Measurements from ENCODE around the gene PCDHB15.
A peak's percentile ranks its signal among the peaks of the same experiment; 100 is the strongest.
"Not testable (repeated sequence)": the region's sequence is repeated elsewhere in the genome, so short reads cannot be mapped to it uniquely, and the experiment has no call there.

PCDHB15 gene

DNA sequence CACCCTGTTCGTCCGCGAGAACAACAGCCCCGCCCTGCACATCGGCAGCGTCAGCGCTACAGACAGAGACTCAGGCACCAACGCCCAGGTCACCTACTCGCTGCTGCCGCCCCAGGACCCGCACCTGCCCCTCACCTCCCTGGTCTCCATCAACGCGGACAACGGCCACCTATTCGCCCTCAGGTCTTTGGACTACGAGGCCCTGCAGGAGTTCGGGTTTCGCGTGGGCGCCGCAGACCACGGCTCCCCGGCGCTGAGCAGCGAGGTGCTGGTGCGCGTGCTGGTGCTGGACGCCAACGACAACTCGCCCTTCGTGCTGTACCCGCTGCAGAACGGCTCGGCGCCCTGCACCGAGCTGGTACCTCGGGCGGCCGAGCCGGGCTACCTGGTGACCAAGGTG is 9.3 kb upstream of the PCDHB15 start:
- H2AFZ ChIP-seq (ENCODE audit: low read length); H2BK12ac ChIP-seq (ENCODE audit: low read length); H3K36me3 ChIP-seq (replicated peaks in 1 of 2; ENCODE audit: control insufficient read depth in 2 of 2, insufficient read depth in 2 of 2, low read length in 2 of 2); H2BK5ac ChIP-seq (ENCODE audit: low read length); H2BK120ac ChIP-seq (ENCODE audit: low read depth, low read length); H2BK15ac ChIP-seq (ENCODE audit: low read length); H2AK5ac ChIP-seq (ENCODE audit: low read depth, low read length); H3K27ac ChIP-seq (replicated peaks; ENCODE audit: low read length); H3K79me1 ChIP-seq (ENCODE audit: low read depth, low read length); H3K4ac ChIP-seq (ENCODE audit: low read length); H3K4me1 ChIP-seq (ENCODE audit: control insufficient read depth in 2 of 2, insufficient read depth in 1 of 2, low read depth in 1 of 2, low read length in 2 of 2); H4K8ac ChIP-seq (ENCODE audit: low read depth, low read length); DNase-seq (ENCODE audit: low spot score); H3K27me3 ChIP-seq (ENCODE audit: control insufficient read depth in 3 of 3, insufficient read depth in 3 of 3, low read depth in 1 of 3, low read length in 3 of 3); H3K23ac ChIP-seq (ENCODE audit: low read depth, low read length, poor library complexity); H4K91ac ChIP-seq (ENCODE audit: low read depth, low read length, poor library complexity); H3K14ac ChIP-seq (ENCODE audit: low read length); H3K4me3 ChIP-seq (ENCODE audit: low read length in 2 of 2); H3K4me2 ChIP-seq (ENCODE audit: insufficient read depth, low read length, poor library complexity, severe bottlenecking): not testable (repeated sequence)
- H3K9ac ChIP-seq (ENCODE audit: low read depth, low read length, poor library complexity): peak overlapping the region; percentile 44
- peaks cover 11 to 29% of the 10 kb centered on the region in 2 donors for H3K9me3 ChIP-seq (replicated peaks in 1 of 2; ENCODE audit: control insufficient read depth in 2 of 2, insufficient read depth in 1 of 2, low read depth in 1 of 2, low read length in 2 of 2)
- WGBS, 2 donors (ENCODE audit: extremely low coverage in 2 of 2, insufficient read length in 2 of 2, insufficient replicate concordance in 1 of 2): no CpG with 5 or more reads among the region's 40 CpGs
- peak overlapping the region; percentile 28 for H3K18ac ChIP-seq (ENCODE audit: low read length)

DNA sequence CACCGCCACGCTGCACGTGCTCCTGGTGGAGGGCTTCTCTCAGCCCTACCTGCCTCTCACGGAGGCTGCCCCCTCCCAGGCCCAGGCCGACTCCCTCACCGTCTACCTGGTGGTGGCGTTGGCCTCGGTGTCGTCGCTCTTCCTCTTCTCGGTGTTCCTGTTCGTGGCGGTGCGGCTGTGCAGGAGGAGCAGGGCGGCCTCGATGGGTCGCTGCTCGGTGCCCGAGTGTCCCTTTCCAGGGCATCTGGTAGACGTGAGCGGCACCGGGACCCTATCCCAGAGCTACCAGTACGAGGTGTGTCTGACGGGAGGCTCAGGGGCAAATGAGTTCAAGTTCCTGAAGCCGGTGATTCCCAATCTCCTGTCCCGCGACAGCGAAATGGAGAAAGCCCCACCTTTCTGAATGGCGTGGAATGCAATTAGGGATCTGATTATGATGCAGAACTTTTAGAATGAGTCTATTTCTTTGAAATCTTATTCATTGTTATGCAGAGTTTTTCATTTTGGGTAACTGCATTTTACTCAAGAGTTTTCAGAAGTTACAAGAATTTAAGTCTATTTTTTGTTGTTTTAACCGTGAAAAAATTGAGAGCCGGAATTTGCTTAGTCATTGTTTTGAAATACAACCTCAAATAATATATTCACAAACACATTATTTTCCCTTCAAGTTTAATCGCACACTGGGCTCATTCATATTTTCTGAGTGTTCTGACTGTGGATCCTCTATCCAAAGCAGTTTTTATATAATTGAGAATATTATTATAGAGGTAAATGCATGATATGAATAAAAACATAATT is 8.5 kb upstream of the PCDHB15 start:
- Histone ChIP-seq H3K4me2 (ENCODE audit: insufficient read depth, low read length, poor library complexity, severe bottlenecking) (no peak overlapping the region), H3K14ac (ENCODE audit: low read length) (no peak overlapping the region), H2AFZ (ENCODE audit: low read length) (no peak overlapping the region), H3K4ac (ENCODE audit: low read length) (no peak overlapping the region), H3K27ac (replicated peaks; ENCODE audit: low read length) (no peak overlapping the region), H2BK15ac (ENCODE audit: low read length) (no peak overlapping the region), H3K36me3 (replicated peaks in 1 of 2; ENCODE audit: control insufficient read depth in 2 of 2, insufficient read depth in 2 of 2, low read length in 2 of 2) (no peaks in the 10 kb centered on the region), H3K79me1 (ENCODE audit: low read depth, low read length) (peaks cover 3% of the 10 kb centered on the region), H3K9ac (ENCODE audit: low read depth, low read length, poor library complexity) (no peak overlapping the region), H3K9me3 (replicated peaks in 1 of 2; ENCODE audit: control insufficient read depth in 2 of 2, insufficient read depth in 1 of 2, low read depth in 1 of 2, low read length in 2 of 2) (peaks cover 16 to 31% of the 10 kb centered on the region in 2 donors), H3K4me3 (ENCODE audit: low read length in 2 of 2) (no peak overlapping the region), H3K4me1 (ENCODE audit: control insufficient read depth in 2 of 2, insufficient read depth in 1 of 2, low read depth in 1 of 2, low read length in 2 of 2) (no peaks in the 10 kb centered on the region), H3K18ac (ENCODE audit: low read length) (no peak overlapping the region), H3K27me3 (ENCODE audit: control insufficient read depth in 3 of 3, insufficient read depth in 3 of 3, low read depth in 1 of 3, low read length in 3 of 3) (no peaks in the 10 kb centered on the region), H2BK5ac (ENCODE audit: low read length) (no peak overlapping the region), H3K23ac (ENCODE audit: low read depth, low read length, poor library complexity) (no peak overlapping the region), H2BK12ac (ENCODE audit: low read length) (no peak overlapping the region), H4K91ac (ENCODE audit: low read depth, low read length, poor library complexity) (no peak overlapping the region), H2BK120ac (ENCODE audit: low read depth, low read length) (no peak overlapping the region), H2AK5ac (ENCODE audit: low read depth, low read length) (no peak overlapping the region), H4K8ac (ENCODE audit: low read depth, low read length) (no peak overlapping the region)
- no peak for DNase-seq (ENCODE audit: low spot score)
- no CpG with 5 or more reads among the region's 32 CpGs for WGBS, 2 donors (ENCODE audit: extremely low coverage in 2 of 2, insufficient read length in 2 of 2, insufficient replicate concordance in 1 of 2)

DNA sequence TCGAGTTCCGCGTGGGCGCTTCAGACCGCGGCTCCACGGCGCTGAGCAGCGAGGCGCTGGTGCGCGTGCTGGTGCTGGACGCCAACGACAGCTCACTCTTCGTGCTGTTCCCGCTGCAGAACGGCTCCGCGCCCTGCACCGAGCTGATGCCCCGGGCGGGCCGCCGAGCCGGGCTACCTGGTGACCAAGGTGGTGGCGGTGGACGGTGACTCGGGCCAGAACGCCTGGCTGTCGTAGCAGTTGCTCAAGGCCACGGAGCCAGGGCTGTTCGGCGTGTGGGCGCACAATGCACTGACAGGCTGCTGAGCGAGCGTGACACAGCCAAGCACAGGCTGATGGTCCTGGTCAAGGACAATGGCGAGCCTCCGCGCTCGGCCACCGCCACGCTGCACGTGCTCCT is 3.7 kb upstream of the PCDHB15 start:
- Histone ChIP-seq H3K14ac (ENCODE audit: low read length) (no peak overlapping the region), H2BK5ac (ENCODE audit: low read length) (no peak overlapping the region), H2BK120ac (ENCODE audit: low read depth, low read length) (no peak overlapping the region), H3K36me3 (replicated peaks in 1 of 2; ENCODE audit: control insufficient read depth in 2 of 2, insufficient read depth in 2 of 2, low read length in 2 of 2) (peaks cover 2 to 4% of the 10 kb centered on the region in 2 donors), H3K27ac (replicated peaks; ENCODE audit: low read length) (no peak overlapping the region), H3K9me3 (replicated peaks in 1 of 2; ENCODE audit: control insufficient read depth in 2 of 2, insufficient read depth in 1 of 2, low read depth in 1 of 2, low read length in 2 of 2) (peaks cover 25 to 31% of the 10 kb centered on the region in 2 donors), H3K9ac (ENCODE audit: low read depth, low read length, poor library complexity) (no peak overlapping the region), H3K4ac (ENCODE audit: low read length) (no peak overlapping the region), H2BK15ac (ENCODE audit: low read length) (no peak overlapping the region), H3K4me1 (ENCODE audit: control insufficient read depth in 2 of 2, insufficient read depth in 1 of 2, low read depth in 1 of 2, low read length in 2 of 2) (no peaks in the 10 kb centered on the region), H3K18ac (ENCODE audit: low read length) (no peak overlapping the region), H2BK12ac (ENCODE audit: low read length) (no peak overlapping the region), H3K4me2 (ENCODE audit: insufficient read depth, low read length, poor library complexity, severe bottlenecking) (no peak overlapping the region), H3K79me1 (ENCODE audit: low read depth, low read length) (peaks cover 1% of the 10 kb centered on the region), H2AFZ (ENCODE audit: low read length) (no peak overlapping the region), H2AK5ac (ENCODE audit: low read depth, low read length) (no peak overlapping the region), H4K91ac (ENCODE audit: low read depth, low read length, poor library complexity) (no peak overlapping the region), H4K8ac (ENCODE audit: low read depth, low read length) (no peak overlapping the region), H3K27me3 (ENCODE audit: control insufficient read depth in 3 of 3, insufficient read depth in 3 of 3, low read depth in 1 of 3, low read length in 3 of 3) (no peaks in the 10 kb centered on the region), H3K4me3 (ENCODE audit: low read length in 2 of 2) (no peak overlapping the region), H3K23ac (ENCODE audit: low read depth, low read length, poor library complexity) (no peak overlapping the region)
- no peak for DNase-seq (ENCODE audit: low spot score)
- no CpG with 5 or more reads among the region's 43 CpGs for WGBS, 2 donors (ENCODE audit: extremely low coverage in 2 of 2, insufficient read length in 2 of 2, insufficient replicate concordance in 1 of 2)

DNA sequence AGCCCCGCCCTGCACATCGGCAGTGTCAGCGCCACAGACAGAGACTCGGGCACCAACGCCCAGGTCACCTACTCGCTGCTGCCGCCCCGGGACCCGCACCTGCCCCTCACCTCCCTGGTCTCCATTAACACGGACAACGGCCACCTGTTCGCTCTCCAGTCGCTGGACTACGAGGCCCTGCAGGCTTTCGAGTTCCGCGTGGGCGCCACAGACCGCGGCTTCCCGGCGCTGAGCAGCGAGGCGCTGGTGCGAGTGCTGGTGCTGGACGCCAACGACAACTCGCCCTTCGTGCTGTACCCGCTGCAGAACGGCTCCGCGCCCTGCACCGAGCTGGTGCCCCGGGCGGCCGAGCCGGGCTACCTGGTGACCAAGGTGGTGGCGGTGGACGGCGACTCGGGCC is 1.8 kb downstream of the PCDHB15 start:
- not testable (repeated sequence) for H3K4me1 ChIP-seq (ENCODE audit: control insufficient read depth in 2 of 2, insufficient read depth in 1 of 2, low read depth in 1 of 2, low read length in 2 of 2); H3K4me2 ChIP-seq (ENCODE audit: insufficient read depth, low read length, poor library complexity, severe bottlenecking); H4K91ac ChIP-seq (ENCODE audit: low read depth, low read length, poor library complexity); H3K27me3 ChIP-seq (ENCODE audit: control insufficient read depth in 3 of 3, insufficient read depth in 3 of 3, low read depth in 1 of 3, low read length in 3 of 3); H3K14ac ChIP-seq (ENCODE audit: low read length); H3K9ac ChIP-seq (ENCODE audit: low read depth, low read length, poor library complexity); H2AFZ ChIP-seq (ENCODE audit: low read length); DNase-seq (ENCODE audit: low spot score); H3K27ac ChIP-seq (replicated peaks; ENCODE audit: low read length); H4K8ac ChIP-seq (ENCODE audit: low read depth, low read length); H3K4ac ChIP-seq (ENCODE audit: low read length); H3K23ac ChIP-seq (ENCODE audit: low read depth, low read length, poor library complexity); H3K79me1 ChIP-seq (ENCODE audit: low read depth, low read length); H2BK12ac ChIP-seq (ENCODE audit: low read length); H2BK15ac ChIP-seq (ENCODE audit: low read length); H2AK5ac ChIP-seq (ENCODE audit: low read depth, low read length); H2BK5ac ChIP-seq (ENCODE audit: low read length); H3K18ac ChIP-seq (ENCODE audit: low read length); H3K4me3 ChIP-seq (ENCODE audit: low read length in 2 of 2); H2BK120ac ChIP-seq (ENCODE audit: low read depth, low read length)
- Histone ChIP-seq H3K9me3 (replicated peaks in 1 of 2; ENCODE audit: control insufficient read depth in 2 of 2, insufficient read depth in 1 of 2, low read depth in 1 of 2, low read length in 2 of 2) (peaks cover 20 to 54% of the 10 kb centered on the region in 2 donors), H3K36me3 (replicated peaks in 1 of 2; ENCODE audit: control insufficient read depth in 2 of 2, insufficient read depth in 2 of 2, low read length in 2 of 2) (peaks cover 5 to 11% of the 10 kb centered on the region in 2 donors)
- no CpG with 5 or more reads among the region's 42 CpGs for WGBS, 2 donors (ENCODE audit: extremely low coverage in 2 of 2, insufficient read length in 2 of 2, insufficient replicate concordance in 1 of 2)

Measured in neuronal stem cell (in vitro differentiated cells).